RWPE2 (cell line): ENCODE measurements around the gene RNF19B.
"Not testable (repeated sequence)": the region's sequence is repeated elsewhere in the genome, so short reads cannot be mapped to it uniquely, and the experiment has no call there.

Experiments
- ATAC-seq: fragments of 200-7000 bp; cut with Tn5 transposase; 3 replicates; pipeline ENCODE4 v1.9.1; 2021; ENCODE audit warnings: low read depth
- DNase-seq: peaks from one replicate; pipeline ENCODE4 v3.0.0-alpha.2; 2020; ENCODE audit warnings: low spot score
- H3K27ac ChIP-seq: fragments of 450-650 bp; 2 replicates; pipeline ENCODE4 v1.5.1; 2017; ENCODE audit warnings: mild to moderate bottlenecking; ENCODE audit not compliant: poor library complexity, severe bottlenecking
- H3K27me3 ChIP-seq: fragments of 250-450 bp; sonication (Bioruptor Pico); 2 replicates; pipeline ENCODE4 v1.5.1; 2021; ENCODE audit warnings: mild to moderate bottlenecking, moderate library complexity; ENCODE audit not compliant: insufficient read depth, poor library complexity, severe bottlenecking
- H3K36me3 ChIP-seq: fragments of 250-450 bp; sonication (Bioruptor Pico); 2 replicates; pipeline ENCODE4 v1.5.1; 2020; ENCODE audit warnings: low read depth, mild to moderate bottlenecking, moderate library complexity
- H3K4me1 ChIP-seq: fragments of 250-450 bp; sonication (Bioruptor Pico); 2 replicates; pipeline ENCODE4 v1.5.1; 2021; ENCODE audit warnings: mild to moderate bottlenecking, moderate library complexity; ENCODE audit not compliant: insufficient read depth, poor library complexity, severe bottlenecking
- H3K4me3 ChIP-seq: fragments of 250-450 bp; sonication (Bioruptor Pico); 2 replicates; pipeline ENCODE4 v1.5.1; 2021; ENCODE audit warnings: mild to moderate bottlenecking, moderate library complexity; ENCODE audit not compliant: severe bottlenecking
- H3K9me3 ChIP-seq: fragments of 250-450 bp; sonication (Bioruptor Pico); 2 replicates; pipeline ENCODE4 v1.5.1; 2021; ENCODE audit warnings: mild to moderate bottlenecking, moderate library complexity; ENCODE audit not compliant: severe bottlenecking
- CTCF ChIP-seq: fragments of 450-650 bp; IDR thresholded peaks from one replicate; pipeline ENCODE4 v1.5.1; 2017; ENCODE audit warnings: mild to moderate bottlenecking, moderate library complexity; ENCODE audit not compliant: poor library complexity, severe bottlenecking

Gene RNF19B

GRCh38 chr1:33000427-33001026 is 35.9 kb upstream of the RNF19B start:
- no peak overlapping the region for H3K4me3 ChIP-seq
- H3K27me3 ChIP-seq: no peaks in the 10 kb centered on the region
- DNase-seq (no peak), ATAC-seq (no peak)
- no peak overlapping the region for H3K27ac ChIP-seq
- H3K9me3 ChIP-seq: no peaks in the 10 kb centered on the region
- TF ChIP-seq CTCF: no peak
- H3K36me3 ChIP-seq: no peaks in the 10 kb centered on the region
- H3K4me1 ChIP-seq: peaks cover 26% of the 10 kb centered on the region

- Histone ChIP-seq H3K4me3 (no peak overlapping the region), H3K36me3 (no peaks in the 10 kb centered on the region), H3K27ac (peak overlapping the region; percentile 62), H3K27me3 (no peaks in the 10 kb centered on the region), H3K4me1 (peaks cover 11% of the 10 kb centered on the region), H3K9me3 (no peaks in the 10 kb centered on the region)
- DNase-seq (no peak), ATAC-seq (no peak)
- no peak for TF ChIP-seq CTCF
Observed at GRCh38 chr1:32998997-32999396, 34.4 kb upstream of the RNF19B start.

- Histone ChIP-seq H3K36me3 (no peaks in the 10 kb centered on the region), H3K9me3 (no peaks in the 10 kb centered on the region), H3K27me3 (no peaks in the 10 kb centered on the region), H3K27ac (peak overlapping the region; percentile 62), H3K4me1 (peaks cover 2% of the 10 kb centered on the region), H3K4me3 (no peak overlapping the region)
- ATAC-seq (peak; percentile 3; the same call in 1 of the 3 replicates), DNase-seq (no peak)
- no peak for TF ChIP-seq CTCF
Observed at GRCh38 chr1:32998064-32998463, 33.5 kb upstream of the RNF19B start.

GRCh38 chr1:32997381-32997891 is 32.8 kb upstream of the RNF19B start:
- DNase-seq (no peak), ATAC-seq (peak; percentile 33; the same call in 2 of the 3 replicates)
- H3K4me1 ChIP-seq: peaks cover 7% of the 10 kb centered on the region
- no peaks in the 10 kb centered on the region for H3K36me3 ChIP-seq
- no peaks in the 10 kb centered on the region for H3K27me3 ChIP-seq
- H3K4me3 ChIP-seq: no peak overlapping the region
- no peak for TF ChIP-seq CTCF
- peak overlapping the region; percentile 62 for H3K27ac ChIP-seq
- no peaks in the 10 kb centered on the region for H3K9me3 ChIP-seq

- not testable (repeated sequence) for H3K9me3 ChIP-seq, H3K36me3 ChIP-seq, H3K4me3 ChIP-seq, H3K27me3 ChIP-seq, ATAC-seq, DNase-seq
- Histone ChIP-seq H3K4me1 (peaks cover 42% of the 10 kb centered on the region), H3K27ac (peak overlapping the region; percentile 90)
Observed at GRCh38 chr1:32993324-32993636, 28.7 kb upstream of the RNF19B start.
